Activated CD4-positive, alpha-beta memory T cell treated with anti-CD3 and anti-CD28 coated beads for 36 hours (primary cell): Measurements from ENCODE around the gene TNNT3. TPM values are rescaled to one million over a fixed set of nuclear protein-coding genes. Genes with fewer than 3 reads are reported as not detected.

Experiments used
- CTCF ChIA-PET: fragments of 350-600 bp; sonication (Branson Sonifier 250); formaldehyde crosslinking; loops from one replicate; lab custom pipeline; 2021; ENCODE audit warnings: antibody characterized with exemption, inconsistent platforms; lab: Charles Lee
- POLR2A ChIA-PET: fragments of 350-600 bp; sonication (Branson Sonifier 250); formaldehyde crosslinking; loops from one replicate; lab custom pipeline; 2021; ENCODE audit warnings: antibody characterized with exemption; lab: Charles Lee
- DNase-seq: peaks from one replicate; pipeline ENCODE4 v3.0.0-alpha.2; 2020
- H3K27ac Mint-ChIP-seq: one replicate; pipeline ENCODE4 v1.8.0; 2021; ENCODE audit warnings: mixed read lengths
- H3K27me3 Mint-ChIP-seq: one replicate; pipeline ENCODE4 v1.8.0; 2021; ENCODE audit warnings: mixed read lengths
- H3K36me3 Mint-ChIP-seq: one replicate; pipeline ENCODE4 v1.8.0; 2021; ENCODE audit warnings: mixed read lengths
- H3K4me1 Mint-ChIP-seq: one replicate; pipeline ENCODE4 v1.8.0; 2021; ENCODE audit warnings: low read depth, mixed read lengths
- H3K4me3 Mint-ChIP-seq: one replicate; pipeline ENCODE4 v1.8.0; 2021; ENCODE audit warnings: mild to moderate bottlenecking, mixed read lengths
- H3K9me3 Mint-ChIP-seq: one replicate; pipeline ENCODE4 v1.8.0; 2021; ENCODE audit warnings: mixed read lengths
- intact Hi-C: fragments of 100-400 bp; cut with micrococcal nuclease; formaldehyde crosslinking; loops from one replicate; pipeline ENCODE4 v1.15.1; 2023
- total RNA-seq, 2 experiments: library from RNA; stranded (reverse); gene quantifications; one replicate each; pipeline ENCODE4 v1.2.3, GENCODE V29; 2021

The TNNT3 gene
- total RNA-seq, 2 experiments from 2014 or later: 6.0 to 6.8 TPM

GRCh38 chr11:1876361-1877063, 43.0 kb upstream of the TNNT3 start:
- Mint-ChIP-seq H3K4me3 (no peak overlapping the region), H3K27me3 (no peaks in the 10 kb centered on the region), H3K36me3 (no peaks in the 10 kb centered on the region), H3K9me3 (no peaks in the 10 kb centered on the region), H3K27ac (no peak overlapping the region), H3K4me1 (peaks cover 13% of the 10 kb centered on the region)
- no peak for DNase-seq
- intact Hi-C loops: no loop called here
- ChIA-PET POLR2A (interaction anchor here (1.0 kb wide), 1 partner anchor 22 kb away, joined by 3 read pairs; no protein-coding TSS in a partner anchor), CTCF (interaction anchor here (0.6 to 2.6 kb wide), 10 partner anchors 12 to 275 kb away, joined by 3 to 7 read pairs (median 4); partner anchors contain the start of gene LSP1)

DNA sequence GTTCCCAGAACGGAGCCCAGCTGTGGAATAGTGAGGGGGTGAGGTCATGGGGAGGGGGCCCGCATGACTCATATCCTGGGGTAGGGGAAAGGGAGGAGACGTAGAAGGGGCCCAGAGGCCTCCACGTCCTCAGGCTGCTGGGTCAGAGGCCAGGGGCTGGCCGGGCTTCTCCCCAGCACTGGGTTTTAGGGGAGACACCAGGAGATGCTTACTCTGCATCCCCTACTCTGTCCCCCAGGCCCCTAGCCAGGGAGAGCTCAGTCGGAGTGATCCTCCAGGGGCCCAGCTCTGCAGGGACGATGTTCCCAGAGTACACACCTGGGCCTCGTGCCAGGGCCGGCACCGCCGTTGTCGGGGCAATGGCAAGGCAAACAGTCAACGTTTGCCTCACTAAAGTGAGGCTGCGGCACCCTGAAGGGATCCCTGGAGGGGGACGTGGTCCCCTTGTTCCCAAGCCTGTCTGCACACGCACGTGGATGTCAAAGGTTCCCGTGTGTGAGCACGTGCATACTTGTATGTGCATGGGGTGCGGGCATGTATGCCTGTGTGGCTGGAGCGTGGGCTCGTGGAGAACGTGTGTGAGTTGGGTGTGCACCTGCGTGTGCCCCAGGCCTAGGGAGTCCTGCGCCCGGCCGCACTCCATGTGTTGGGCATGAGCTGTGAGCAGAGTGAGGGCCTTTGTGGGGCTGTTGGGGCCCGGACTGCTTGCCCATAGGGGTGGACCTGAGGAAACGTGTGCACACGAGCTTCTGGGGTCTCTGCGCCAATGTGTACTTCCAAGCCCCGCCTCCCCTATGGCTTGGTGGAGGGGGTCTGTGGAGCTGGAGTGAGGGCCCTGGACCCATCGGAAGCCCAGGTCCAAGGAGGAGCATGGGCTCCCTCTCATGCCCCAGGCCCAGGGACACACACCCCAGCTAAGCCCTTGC, 42.0 kb upstream of the TNNT3 start:
- intact Hi-C loops: no loop called here
- H3K36me3 Mint-ChIP-seq: no peaks in the 10 kb centered on the region
- CTCF ChIA-PET: interaction anchor here (0.6 to 2.6 kb wide), 7 partner anchors 9 to 274 kb away, joined by 3 to 7 read pairs (median 4); partner anchors contain the start of gene LSP1
- H3K4me1 Mint-ChIP-seq: peaks cover 7% of the 10 kb centered on the region
- no peak for DNase-seq
- H3K4me3 Mint-ChIP-seq: no peak overlapping the region
- H3K27me3 Mint-ChIP-seq: no peaks in the 10 kb centered on the region
- no peaks in the 10 kb centered on the region for H3K9me3 Mint-ChIP-seq
- POLR2A ChIA-PET: no interaction called here
- H3K27ac Mint-ChIP-seq: no peak overlapping the region

DNA sequence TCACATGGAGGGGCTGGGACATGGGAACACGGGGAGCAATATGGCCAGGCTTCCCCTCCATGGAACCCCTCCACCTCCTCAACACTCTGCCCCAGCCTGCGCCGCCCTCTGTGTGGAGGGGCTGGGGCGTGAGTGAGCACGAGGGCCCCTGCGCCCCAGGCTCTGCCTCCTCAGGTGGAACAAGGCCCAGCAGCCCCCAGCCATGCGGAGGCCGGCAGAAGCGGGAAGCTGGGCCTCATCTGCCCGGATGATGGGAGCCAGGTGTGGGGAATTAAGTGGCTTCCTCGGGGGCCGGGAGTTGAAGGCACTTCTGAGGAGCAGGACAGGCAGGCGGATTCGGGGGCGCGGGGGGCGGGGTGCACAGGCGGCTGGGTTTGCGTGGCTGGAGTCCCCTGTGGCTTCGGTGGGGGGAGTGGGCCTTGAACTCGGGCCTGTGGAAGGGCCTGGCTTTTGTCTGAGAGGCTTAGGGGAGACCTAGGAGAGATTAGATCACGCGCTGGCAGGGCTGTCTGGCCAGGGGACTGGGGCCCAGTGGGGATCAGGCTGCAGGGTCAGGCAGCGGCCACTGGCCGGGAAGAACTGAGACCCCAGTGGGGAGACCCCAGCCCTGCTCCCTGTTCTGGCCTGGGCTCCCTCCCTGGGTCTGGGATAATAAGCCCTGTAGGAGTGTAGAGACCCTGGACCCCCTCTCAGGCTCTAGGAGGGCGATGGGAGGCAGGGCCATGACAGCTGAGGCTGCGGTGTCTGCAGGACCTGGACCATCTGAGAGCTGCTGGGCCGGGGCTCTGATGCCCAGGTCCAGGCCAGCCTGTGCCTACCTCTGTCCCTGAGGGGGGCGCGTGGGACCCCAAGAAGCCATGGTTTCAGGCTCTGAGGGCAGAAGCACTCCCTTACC, 41.1 kb upstream of the TNNT3 start:
- Mint-ChIP-seq H3K4me3 (no peak overlapping the region), H3K36me3 (no peaks in the 10 kb centered on the region), H3K9me3 (no peaks in the 10 kb centered on the region), H3K27ac (no peak overlapping the region), H3K4me1 (peaks cover 5% of the 10 kb centered on the region), H3K27me3 (no peaks in the 10 kb centered on the region)
- intact Hi-C loops: no loop called here
- ChIA-PET CTCF (interaction anchor here (0.6 to 1.7 kb wide), 4 partner anchors 10 to 273 kb away, joined by 3 to 5 read pairs (median 3); no protein-coding TSS in a partner anchor), POLR2A (no interaction called here)
- no peak for DNase-seq

GRCh38 chr11:1879342-1879940, 40.1 kb upstream of the TNNT3 start:
- Mint-ChIP-seq H3K4me1 (peaks cover 5% of the 10 kb centered on the region), H3K9me3 (no peaks in the 10 kb centered on the region), H3K4me3 (no peak overlapping the region), H3K27me3 (no peaks in the 10 kb centered on the region), H3K36me3 (no peaks in the 10 kb centered on the region), H3K27ac (no peak overlapping the region)
- ChIA-PET POLR2A (no interaction called here), CTCF (interaction anchor here (1.0 to 1.7 kb wide), 2 partner anchors 29 to 272 kb away, joined by 3 to 5 read pairs; no protein-coding TSS in a partner anchor)
- intact Hi-C loops: no loop called here
- no peak for DNase-seq

GRCh38 chr11:1879941-1880720, 39.4 kb upstream of the TNNT3 start:
- DNase-seq: no peak
- Mint-ChIP-seq H3K4me1 (peaks cover 5% of the 10 kb centered on the region), H3K9me3 (no peaks in the 10 kb centered on the region), H3K36me3 (no peaks in the 10 kb centered on the region), H3K4me3 (no peak overlapping the region), H3K27ac (no peak overlapping the region), H3K27me3 (no peaks in the 10 kb centered on the region)
- POLR2A ChIA-PET: no interaction called here
- intact Hi-C loops: loop anchor here (5.0 kb wide), 1 partner anchor 37 kb away; the partner anchor contains the start of gene TNNT3
- CTCF ChIA-PET: interaction anchor here (1.7 kb wide), 1 partner anchor 271 kb away, joined by 5 read pairs; no protein-coding TSS in a partner anchor

GRCh38 chr11:1880746-1881441, 38.6 kb upstream of the TNNT3 start:
- no peak overlapping the region for H3K4me3 Mint-ChIP-seq
- intact Hi-C loops: loop anchor here (5.0 kb wide), 1 partner anchor 36 kb away; the partner anchor contains the start of gene TNNT3
- peaks cover 2% of the 10 kb centered on the region for H3K4me1 Mint-ChIP-seq
- H3K27me3 Mint-ChIP-seq: no peaks in the 10 kb centered on the region
- POLR2A ChIA-PET: no interaction called here
- CTCF ChIA-PET: interaction anchor here (0.5 to 3.4 kb wide), 3 partner anchors 31 to 272 kb away, joined by 3 to 78 read pairs (median 19); no protein-coding TSS in a partner anchor
- DNase-seq: no peak
- no peaks in the 10 kb centered on the region for H3K36me3 Mint-ChIP-seq
- no peak overlapping the region for H3K27ac Mint-ChIP-seq
- no peaks in the 10 kb centered on the region for H3K9me3 Mint-ChIP-seq

- H3K4me3 Mint-ChIP-seq: no peak overlapping the region
- intact Hi-C loops: loop anchor here (1.0 to 5.0 kb wide), 2 partner anchors 36 to 271 kb away; partner anchors contain the start of gene TNNT3
- CTCF ChIA-PET: interaction anchor here (0.5 to 3.4 kb wide), 48 partner anchors 10 to 563 kb away, joined by 3 to 78 read pairs (median 5); partner anchors contain the start of genes H19, LSP1, PRR33 and TNNI2
- no peak overlapping the region for H3K27ac Mint-ChIP-seq
- no peaks in the 10 kb centered on the region for H3K36me3 Mint-ChIP-seq
- no peaks in the 10 kb centered on the region for H3K4me1 Mint-ChIP-seq
- no peaks in the 10 kb centered on the region for H3K27me3 Mint-ChIP-seq
- H3K9me3 Mint-ChIP-seq: no peaks in the 10 kb centered on the region
- DNase-seq: no peak
- POLR2A ChIA-PET: interaction anchor here (0.7 to 1.0 kb wide), 2 partner anchors 26 to 28 kb away, joined by 3 read pairs; partner anchors contain the start of gene LSP1
Measured at GRCh38 chr11:1881442-1882264, 37.9 kb upstream of the TNNT3 start.

GRCh38 chr11:1882265-1883238, 37.0 kb upstream of the TNNT3 start:
- ChIA-PET CTCF (interaction anchor here (0.6 to 3.4 kb wide), 49 partner anchors 9 to 563 kb away, joined by 3 to 78 read pairs (median 5); partner anchors contain the start of genes H19, LSP1, PRR33 and TNNI2), POLR2A (interaction anchor here (0.7 to 1.0 kb wide), 2 partner anchors 27 to 29 kb away, joined by 3 read pairs; partner anchors contain the start of gene LSP1)
- H3K27ac Mint-ChIP-seq: no peak overlapping the region
- no peaks in the 10 kb centered on the region for H3K36me3 Mint-ChIP-seq
- H3K27me3 Mint-ChIP-seq: no peaks in the 10 kb centered on the region
- no peak overlapping the region for H3K4me3 Mint-ChIP-seq
- no peaks in the 10 kb centered on the region for H3K9me3 Mint-ChIP-seq
- intact Hi-C loops: loop anchor here (1.0 to 5.0 kb wide), 2 partner anchors 35 to 270 kb away; partner anchors contain the start of gene TNNT3
- H3K4me1 Mint-ChIP-seq: no peaks in the 10 kb centered on the region
- peak; percentile 82 for DNase-seq
